Measurements from ENCODE around the gene EVA1A. TPM values are rescaled to one million over a fixed set of nuclear protein-coding genes. Genes with fewer than 3 reads are reported as not detected.

The EVA1A gene
- total and polyA plus RNA-seq, 2 experiments from 2014 or later, result 4.6 to 7.9 TPM

- TF ChIP-seq, protein P1, sequence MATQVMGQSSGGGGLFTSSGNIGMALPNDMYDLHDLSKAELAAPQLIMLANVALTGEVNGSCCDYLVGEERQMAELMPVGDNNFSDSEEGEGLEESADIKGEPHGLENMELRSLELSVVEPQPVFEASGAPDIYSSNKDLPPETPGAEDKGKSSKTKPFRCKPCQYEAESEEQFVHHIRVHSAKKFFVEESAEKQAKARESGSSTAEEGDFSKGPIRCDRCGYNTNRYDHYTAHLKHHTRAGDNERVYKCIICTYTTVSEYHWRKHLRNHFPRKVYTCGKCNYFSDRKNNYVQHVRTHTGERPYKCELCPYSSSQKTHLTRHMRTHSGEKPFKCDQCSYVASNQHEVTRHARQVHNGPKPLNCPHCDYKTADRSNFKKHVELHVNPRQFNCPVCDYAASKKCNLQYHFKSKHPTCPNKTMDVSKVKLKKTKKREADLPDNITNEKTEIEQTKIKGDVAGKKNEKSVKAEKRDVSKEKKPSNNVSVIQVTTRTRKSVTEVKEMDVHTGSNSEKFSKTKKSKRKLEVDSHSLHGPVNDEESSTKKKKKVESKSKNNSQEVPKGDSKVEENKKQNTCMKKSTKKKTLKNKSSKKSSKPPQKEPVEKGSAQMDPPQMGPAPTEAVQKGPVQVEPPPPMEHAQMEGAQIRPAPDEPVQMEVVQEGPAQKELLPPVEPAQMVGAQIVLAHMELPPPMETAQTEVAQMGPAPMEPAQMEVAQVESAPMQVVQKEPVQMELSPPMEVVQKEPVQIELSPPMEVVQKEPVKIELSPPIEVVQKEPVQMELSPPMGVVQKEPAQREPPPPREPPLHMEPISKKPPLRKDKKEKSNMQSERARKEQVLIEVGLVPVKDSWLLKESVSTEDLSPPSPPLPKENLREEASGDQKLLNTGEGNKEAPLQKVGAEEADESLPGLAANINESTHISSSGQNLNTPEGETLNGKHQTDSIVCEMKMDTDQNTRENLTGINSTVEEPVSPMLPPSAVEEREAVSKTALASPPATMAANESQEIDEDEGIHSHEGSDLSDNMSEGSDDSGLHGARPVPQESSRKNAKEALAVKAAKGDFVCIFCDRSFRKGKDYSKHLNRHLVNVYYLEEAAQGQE (IDR thresholded peaks at IDR 0.05; ENCODE audit: unreplicated experiment), result no peak
- TF ChIP-seq, protein P2, sequence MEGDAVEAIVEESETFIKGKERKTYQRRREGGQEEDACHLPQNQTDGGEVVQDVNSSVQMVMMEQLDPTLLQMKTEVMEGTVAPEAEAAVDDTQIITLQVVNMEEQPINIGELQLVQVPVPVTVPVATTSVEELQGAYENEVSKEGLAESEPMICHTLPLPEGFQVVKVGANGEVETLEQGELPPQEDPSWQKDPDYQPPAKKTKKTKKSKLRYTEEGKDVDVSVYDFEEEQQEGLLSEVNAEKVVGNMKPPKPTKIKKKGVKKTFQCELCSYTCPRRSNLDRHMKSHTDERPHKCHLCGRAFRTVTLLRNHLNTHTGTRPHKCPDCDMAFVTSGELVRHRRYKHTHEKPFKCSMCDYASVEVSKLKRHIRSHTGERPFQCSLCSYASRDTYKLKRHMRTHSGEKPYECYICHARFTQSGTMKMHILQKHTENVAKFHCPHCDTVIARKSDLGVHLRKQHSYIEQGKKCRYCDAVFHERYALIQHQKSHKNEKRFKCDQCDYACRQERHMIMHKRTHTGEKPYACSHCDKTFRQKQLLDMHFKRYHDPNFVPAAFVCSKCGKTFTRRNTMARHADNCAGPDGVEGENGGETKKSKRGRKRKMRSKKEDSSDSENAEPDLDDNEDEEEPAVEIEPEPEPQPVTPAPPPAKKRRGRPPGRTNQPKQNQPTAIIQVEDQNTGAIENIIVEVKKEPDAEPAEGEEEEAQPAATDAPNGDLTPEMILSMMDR (conservative IDR thresholded peaks at IDR 0.05; ENCODE audit: low read depth in 2 of 2), result no peak
- TF ChIP-seq ZNF331 (CRISPR knock-in tag; IDR thresholded peaks at IDR 0.05; ENCODE audit: low read depth) (no peak), POLR2AphosphoS5 (IDR thresholded peaks at IDR 0.05; ENCODE audit: low read depth) (no peak), NANOG (IDR thresholded peaks at IDR 0.05; ENCODE audit: borderline replicate concordance) (no peak), STAT1 (IDR thresholded peaks at IDR 0.05; ENCODE audit: unreplicated experiment) (no peak), ZNF114 (CRISPR knock-in tag; IDR thresholded peaks at IDR 0.05) (no peak), EZH2phosphoT487 (IDR thresholded peaks at IDR 0.05; ENCODE audit: unreplicated experiment) (no peak), EZH2 (IDR thresholded peaks at IDR 0.05; ENCODE audit: low read depth, unreplicated experiment) (no peak), JUNB (IDR thresholded peaks at IDR 0.05; ENCODE audit: unreplicated experiment) (no peak), ETS1 (IDR thresholded peaks at IDR 0.05) (no peak), ZNF462 (CRISPR knock-in tag; IDR thresholded peaks at IDR 0.05) (no peak)
- Histone ChIP-seq H3K4me2 (no peak overlapping the region), H3K27ac (ENCODE audit: low read depth) (no peak overlapping the region), H4K20me1 (replicated peaks; ENCODE audit: insufficient read depth) (no peaks in the 10 kb centered on the region), H3K27me3 (ENCODE audit: insufficient read depth) (no peaks in the 10 kb centered on the region), H3K36me3 (ENCODE audit: insufficient read depth) (no peaks in the 10 kb centered on the region), H3K79me2 (replicated peaks; ENCODE audit: insufficient read depth) (no peaks in the 10 kb centered on the region), H3K4me1 (ENCODE audit: insufficient read depth) (no peaks in the 10 kb centered on the region), H3K4me3 (no peak overlapping the region), H3K9me2 (ENCODE audit: insufficient read depth) (0 out of 2 replicates have a peak, but pooled peaks cover 2% of the 10 kb centered on the region), H2AFZ (no peak overlapping the region), H3F3A (replicated peaks; ENCODE audit: low read depth) (no peaks in the 10 kb centered on the region)
- H3K36me3 Mint-ChIP-seq (ENCODE audit: low read depth), result peaks cover 11% of the 10 kb centered on the region
- DNase-seq (ENCODE audit: low spot score) (no peak), ATAC-seq (no peak)
- H3K27me3 Mint-ChIP-seq (ENCODE audit: insufficient read depth, low read depth, poor library complexity), result no peaks in the 10 kb centered on the region
- H3K9me3 Mint-ChIP-seq, result no peaks in the 10 kb centered on the region
- no peak overlapping the region for H3K4me3 Mint-ChIP-seq
- no peaks in the 10 kb centered on the region for H3K4me1 Mint-ChIP-seq
- H3K27ac Mint-ChIP-seq, result no peak overlapping the region
Measured at GRCh38 chr2:75537658-75538057, 23.1 kb downstream of the EVA1A start.
